SK-N-MC (cell line): ENCODE results near the gene HAVCR2.

Source experiments
- EZH2 ChIP-seq: fragments of 200-600 bp; sonication (generic); IDR thresholded peaks from one replicate; pipeline ENCODE4 v1.6.1; 2017; ENCODE audit warnings: antibody characterized with exemption
- POLR2AphosphoS5 ChIP-seq: IDR thresholded peaks from 2 replicates; pipeline ENCODE4 v1.6.1; 2012; ENCODE audit warnings: mild to moderate bottlenecking, low read depth, low read length, borderline replicate concordance

DNA sequence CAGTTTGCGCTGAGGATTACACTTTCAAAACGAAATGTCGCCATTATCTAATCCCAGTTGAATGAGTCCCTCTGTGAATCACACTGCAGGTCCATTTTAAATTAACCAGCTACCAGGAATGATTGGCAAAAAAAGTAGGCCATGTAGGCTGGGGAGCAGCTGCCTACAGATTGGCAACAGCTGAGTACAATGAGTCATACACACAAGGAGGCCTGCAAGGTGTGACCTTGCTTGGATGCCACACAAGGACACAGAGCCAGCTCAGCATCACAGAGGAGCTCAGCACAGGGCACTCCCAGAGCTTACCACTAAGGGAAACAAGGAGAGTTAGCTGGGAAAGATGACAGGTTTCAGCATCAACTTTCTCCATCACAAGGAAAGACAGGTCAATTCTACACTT lies 62.8 kb downstream of the HAVCR2 start:
- TF ChIP-seq POLR2AphosphoS5 (no peak), EZH2 (no peak)
